ENCODE measurements around the gene DLGAP1.
"Not testable (repeated sequence)": the region's sequence is repeated elsewhere in the genome, so short reads cannot be mapped to it uniquely, and the experiment has no call there.

DLGAP1 gene

DNA sequence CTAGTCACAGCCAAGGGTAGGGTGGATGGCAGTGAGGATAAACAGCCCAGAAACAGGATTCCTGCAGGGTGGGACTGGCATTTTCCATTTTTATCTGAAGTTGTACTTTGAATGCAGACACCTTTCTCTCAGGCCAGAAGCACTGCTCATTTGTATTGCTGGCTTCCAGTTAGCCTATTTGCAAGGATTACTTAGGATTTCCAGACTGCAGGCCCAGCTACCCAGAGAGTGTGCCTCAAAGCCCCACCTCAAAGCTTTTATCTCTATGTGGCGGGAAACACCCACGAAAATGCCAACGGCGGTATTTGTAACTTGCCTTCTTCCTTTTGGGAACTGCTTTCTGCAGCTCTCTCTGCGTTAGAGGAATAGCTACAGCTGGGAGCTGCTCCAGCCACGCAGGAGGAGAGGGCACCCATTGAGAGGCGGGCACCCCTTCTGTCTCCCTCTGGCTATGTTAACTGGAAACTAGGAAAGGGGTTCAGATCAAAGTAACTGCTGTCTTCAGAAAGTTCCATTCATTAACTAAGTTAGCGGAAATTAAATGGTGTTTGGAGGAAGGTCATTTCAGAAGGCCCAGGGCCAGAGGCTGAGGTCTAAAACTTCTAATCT is 860.2 kb downstream of the DLGAP1 start:
- DNase-seq = peak; percentile 80

DNA sequence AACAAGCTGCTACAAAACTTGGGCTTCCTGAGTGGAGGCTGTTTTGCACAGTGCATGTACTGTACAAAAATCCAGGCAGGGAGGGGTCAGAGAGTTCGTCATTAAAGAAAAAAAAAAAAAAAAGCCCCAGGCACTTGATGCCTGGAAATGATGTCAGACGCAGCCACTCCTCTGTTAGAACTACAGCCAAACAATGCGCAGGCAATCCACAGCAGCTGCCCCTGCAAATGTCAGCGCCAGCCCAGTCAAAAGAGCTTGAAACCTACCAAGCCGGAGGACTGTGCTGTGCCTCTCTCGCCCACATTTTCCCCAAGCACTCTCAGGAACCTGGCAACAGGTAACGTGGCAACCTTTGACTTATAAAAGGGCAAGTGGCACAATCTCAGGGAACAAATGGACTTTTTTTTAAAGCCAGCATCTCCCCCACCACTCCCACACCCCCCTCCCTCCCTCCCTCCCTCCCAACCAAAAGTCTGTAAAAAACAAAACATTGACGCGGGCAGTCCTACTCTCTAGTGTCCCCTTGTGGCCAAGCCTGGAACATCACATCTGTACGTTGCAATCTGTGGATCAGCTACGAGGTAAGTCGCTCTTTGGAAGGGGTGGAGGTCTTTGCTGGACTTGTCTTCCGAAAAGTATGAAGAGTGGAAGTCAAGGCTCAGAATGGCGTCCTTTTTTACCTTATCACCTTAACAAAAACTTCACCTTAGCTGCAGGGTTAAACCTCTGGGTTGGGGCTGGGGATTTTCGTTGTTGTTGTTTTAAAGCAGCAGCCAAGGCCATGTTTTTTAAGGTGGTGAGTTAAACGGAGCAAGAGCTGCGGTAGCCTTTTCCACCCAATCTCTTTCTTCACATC is 861.0 kb downstream of the DLGAP1 start:
- DNase-seq = peak; percentile 77

DNA sequence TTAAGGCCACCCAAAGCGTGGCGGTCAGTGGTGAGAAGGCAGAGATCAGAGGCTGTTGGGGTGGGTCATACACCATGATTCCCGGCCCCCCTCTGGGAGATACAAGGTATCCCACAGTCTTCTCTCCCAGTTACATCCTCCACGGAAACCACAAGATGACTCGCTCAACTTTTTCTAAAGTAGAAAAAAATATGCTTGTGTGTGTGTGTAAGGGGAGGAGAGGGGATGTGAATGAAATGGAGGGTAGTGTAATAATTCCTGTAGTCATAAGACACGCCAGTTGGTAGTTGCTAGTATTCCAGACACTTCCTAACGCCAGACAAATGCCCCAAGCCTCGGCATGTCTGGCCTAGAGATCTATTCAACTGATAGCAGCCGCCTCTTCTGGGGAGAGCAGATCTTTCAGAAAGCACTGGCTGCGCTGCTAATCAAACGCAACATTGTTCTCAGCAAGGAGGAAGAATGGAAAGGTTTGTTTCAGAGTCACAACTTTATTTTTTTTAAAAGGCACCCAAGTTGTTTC is 861.7 kb downstream of the DLGAP1 start:
- no peak for DNase-seq

DNA sequence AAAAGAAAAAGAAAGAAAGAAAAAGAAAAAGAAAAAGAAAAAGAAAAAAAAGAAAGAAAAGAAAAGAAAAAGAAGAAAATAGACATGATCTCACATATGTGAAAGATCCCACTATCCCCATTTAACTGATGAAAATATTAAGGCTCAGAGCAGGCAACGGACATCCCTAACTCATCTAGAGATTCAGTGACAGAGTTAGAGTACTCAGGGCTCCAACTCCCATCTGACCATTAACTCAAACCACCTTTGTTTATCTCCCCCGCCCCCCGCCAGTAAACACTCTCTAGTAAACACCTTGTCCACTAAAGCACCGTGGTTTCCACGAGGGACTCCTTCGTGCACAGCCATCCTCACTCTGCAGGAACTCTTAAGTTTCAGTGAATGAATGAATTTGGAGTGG is 862.2 kb downstream of the DLGAP1 start:
- DNase-seq = no peak

DNA sequence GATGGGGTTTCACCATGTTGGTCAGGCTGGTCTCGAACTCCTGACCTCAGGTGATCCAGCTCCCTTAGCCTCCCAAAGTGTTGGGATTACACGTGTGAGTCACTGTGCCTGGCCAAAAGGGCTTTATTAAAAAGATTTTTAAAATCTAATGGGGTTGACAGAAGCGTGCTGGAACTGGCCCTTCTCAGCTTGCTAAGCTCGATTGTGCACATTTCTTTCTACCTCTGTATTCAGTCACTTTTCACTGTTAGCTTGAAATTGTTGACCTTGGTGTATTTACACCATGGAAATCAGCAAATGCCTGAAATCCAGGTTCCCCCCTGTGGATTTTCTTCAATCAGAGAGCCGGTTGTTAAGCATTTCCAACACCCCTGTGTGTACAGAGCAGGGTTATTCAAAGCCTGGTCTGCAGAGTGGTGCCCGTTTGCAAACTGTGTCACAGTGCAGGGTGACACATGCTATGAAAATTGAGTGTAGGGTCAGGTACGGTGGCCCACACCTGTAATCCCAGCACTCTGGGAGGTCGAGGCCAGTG is 864.9 kb downstream of the DLGAP1 start:
- DNase-seq = no peak

DNA sequence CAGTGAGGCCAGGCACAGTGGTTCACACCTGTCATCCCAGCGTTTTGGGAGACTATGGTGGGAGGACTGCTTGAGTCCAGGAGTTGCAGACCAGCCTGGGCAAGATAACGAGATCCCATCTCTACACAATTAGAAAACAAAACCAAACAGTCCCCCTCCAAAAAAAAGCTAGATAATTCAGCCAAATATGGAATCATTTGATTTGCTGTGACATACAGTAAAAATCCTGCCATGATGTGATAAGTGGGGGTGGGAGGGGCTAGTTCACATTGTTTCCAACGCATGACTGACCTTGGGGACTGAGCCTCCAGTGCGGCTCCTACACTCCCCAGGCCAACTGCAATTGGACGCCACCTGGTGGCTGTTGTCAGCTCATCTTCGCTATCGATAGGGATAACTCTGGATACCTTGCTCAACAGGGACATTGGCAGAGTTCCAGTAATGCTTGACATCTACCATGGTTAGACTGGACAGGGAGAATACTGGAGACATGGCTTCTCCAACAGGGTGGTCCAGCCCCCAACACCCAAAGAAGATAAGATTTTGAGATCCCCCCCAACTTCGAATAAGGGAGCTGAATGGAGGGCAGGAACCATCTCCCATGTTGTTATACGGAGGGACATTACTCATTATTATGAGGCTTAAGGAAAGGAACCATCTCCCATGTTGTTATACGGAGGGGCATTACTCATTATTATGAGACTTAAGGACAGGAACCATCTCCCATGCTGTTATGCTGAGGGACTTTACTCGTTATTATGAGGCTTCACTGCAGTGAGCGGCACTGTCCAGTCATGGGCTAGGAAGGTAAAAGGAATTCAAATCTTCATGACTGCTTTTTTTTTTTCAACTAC is 869.2 kb downstream of the DLGAP1 start:
- peak; percentile 46 for DNase-seq

DNA sequence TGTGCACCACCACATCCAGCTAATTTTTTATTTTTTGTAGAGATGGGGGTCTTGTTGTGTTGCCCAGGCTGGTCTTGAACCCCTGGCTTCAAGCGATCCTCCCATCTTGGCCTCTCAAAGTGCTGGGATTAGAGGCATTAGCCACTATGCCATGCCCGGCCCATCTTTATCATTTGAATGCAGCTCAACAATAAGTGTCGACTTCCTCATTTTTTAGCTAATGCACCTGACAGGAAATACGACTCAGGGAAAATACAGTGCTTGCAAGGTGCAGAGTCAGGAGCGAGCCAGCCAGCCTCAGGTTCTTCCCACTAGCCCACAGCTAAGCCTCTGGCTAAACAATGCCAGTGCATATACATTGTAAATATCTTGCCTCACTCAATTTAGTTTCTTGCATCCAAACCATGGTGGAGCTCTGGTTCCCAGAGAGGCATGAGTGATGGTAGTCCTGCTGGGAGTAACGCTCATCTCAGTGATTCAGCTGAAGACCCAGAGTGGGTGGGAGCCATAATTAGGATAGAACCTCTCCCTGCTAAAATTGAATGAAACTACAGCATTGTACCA is 870.1 kb downstream of the DLGAP1 start:
- peak; percentile 67 for DNase-seq

DNA sequence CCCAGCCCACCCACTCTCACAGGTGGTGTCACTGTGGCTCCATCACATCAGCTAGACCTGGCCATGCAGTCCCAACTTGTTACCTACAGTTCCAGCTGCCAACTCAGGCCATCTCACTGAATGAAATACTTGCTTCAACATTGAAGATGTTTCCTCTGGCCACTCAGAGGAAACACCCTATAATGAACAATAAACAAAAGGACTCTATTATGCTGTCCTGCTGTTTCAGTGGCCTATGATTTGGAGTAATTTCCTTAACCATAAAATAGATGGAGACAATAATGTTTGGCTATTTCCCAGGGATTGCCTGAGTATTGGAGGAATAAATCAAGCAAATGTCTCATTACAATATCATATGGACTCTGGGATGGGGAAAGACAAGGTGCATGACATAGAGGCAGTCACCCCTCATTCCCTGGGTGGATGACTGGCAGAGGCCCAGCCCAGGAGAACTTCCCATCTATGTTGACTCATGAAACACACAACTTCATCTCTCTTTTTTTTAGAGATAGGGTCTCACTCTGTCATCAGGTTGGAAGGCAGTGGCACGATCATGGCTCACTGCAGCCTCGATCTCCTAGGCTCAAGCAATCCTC is 870.7 kb downstream of the DLGAP1 start:
- no peak for DNase-seq

DNA sequence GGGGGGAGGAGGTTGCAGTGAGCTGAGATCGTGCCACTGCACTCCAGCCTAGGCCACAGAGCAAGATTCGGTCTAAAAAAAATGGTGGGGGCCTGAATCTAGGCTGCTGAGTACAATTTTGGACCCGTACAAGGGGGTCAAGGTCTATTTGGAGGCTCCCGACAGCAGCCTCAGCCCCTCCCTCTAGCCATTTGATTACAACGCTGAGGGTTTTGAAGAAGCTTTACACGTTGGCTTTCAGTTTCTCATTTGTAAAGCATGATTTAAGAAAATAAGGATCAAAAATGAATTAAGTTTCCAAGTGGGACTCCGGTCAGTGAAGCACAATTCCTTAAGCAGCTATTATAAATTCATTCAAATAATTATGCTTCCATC is 871.2 kb downstream of the DLGAP1 start:
- no peak for DNase-seq

DNA sequence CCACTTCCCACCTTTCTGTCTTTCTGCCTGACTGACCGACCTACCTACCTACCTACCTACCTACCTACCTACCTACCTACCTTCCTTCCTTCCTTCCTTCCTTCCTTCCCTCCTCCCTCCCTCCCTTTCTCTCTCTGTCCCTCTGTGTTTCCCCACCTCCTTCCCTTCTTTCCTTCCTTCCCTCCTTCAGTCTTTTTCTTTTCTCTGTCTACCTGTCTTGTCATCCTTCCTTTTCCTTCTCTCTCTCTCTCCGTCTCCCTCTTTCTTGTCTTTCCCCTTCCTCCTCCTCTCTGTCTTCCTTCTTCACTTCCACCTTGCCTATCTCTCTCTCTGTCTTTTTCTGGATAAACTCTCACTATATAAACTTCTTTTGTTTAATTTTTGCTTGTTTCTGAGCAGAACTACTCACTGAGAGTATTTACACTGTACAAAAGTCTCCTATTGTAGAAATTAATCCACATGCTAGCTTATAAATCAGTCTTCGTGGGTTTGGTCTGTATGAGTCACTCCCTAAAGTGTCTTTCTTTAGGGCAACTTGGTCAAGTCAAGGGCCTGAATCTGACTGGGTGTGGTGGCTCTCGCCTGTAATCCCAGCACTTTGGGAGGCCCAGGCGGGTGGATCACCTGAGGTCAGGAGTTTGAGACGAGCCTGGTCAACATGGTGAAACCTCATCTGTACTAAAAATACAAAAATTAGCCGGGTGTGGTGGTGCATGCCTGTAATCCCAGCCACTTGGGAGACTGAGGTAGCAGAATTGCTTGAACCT is 871.8 kb downstream of the DLGAP1 start:
- not testable (repeated sequence) for DNase-seq

DNA sequence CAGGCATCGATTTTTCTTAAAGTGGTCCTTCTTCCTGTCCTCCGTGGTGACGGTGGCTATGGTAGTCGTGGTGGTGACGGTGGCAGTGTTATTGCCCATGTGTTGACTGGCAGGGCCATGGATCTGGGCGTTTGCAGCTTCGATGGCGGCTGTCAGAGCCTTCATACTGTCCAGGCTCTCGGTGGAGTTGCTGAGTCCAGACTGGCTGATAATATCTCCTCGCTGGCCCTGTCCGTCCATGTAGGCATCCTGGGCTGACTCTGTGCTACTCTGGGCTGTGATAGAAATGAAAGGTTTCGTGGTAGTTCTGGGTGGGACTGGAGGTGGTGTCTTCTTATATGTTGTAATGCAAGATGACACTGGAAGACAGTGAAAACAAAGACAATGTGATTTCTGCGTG is 873.2 kb downstream of the DLGAP1 start:
- no peak for DNase-seq

DNA sequence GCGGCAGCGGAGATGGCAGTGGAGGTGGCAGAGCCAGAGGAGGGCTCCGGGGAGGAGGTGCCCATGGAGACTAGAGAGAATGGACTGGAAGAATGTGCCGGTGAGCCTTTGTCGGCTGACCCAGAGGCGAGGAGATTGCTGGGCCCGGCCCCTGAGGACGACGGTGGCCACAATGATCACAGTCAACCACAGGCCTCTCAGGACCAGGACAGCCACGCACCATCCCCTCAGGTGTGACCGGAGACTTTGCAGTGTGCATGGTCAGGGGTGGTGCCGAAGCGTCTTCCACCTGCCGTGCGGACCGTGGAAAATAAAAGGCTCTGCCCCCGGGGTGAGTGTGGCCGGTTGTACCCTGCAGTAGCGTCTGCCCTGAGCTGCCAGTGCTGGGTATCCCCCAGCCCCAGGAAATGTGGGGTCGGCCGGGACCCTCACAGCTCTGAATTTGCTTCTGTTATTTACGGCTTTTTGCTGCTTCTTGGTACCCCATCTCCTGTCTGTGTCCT is 874.5 kb downstream of the DLGAP1 start:
- DNase-seq = not testable (repeated sequence)

DNA sequence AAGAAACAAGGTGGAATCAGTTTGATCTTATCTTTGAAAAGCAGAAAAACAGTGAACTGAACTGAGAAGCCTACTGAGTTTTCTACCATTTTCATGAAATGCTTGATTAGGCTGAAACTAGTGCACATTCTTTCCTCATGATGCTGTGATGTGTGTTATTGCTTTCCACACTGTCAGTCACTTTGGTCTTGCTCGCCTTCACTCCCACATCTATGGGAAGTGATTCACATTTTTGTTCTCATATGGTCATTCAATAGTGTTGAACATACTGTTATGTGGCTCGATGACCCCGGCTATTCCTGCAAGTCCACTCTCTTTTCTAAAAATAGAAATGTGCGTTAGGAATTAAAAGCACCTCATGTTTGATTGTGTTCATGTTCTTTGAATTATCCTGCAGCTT is 875.4 kb downstream of the DLGAP1 start:
- no peak for DNase-seq

DNA sequence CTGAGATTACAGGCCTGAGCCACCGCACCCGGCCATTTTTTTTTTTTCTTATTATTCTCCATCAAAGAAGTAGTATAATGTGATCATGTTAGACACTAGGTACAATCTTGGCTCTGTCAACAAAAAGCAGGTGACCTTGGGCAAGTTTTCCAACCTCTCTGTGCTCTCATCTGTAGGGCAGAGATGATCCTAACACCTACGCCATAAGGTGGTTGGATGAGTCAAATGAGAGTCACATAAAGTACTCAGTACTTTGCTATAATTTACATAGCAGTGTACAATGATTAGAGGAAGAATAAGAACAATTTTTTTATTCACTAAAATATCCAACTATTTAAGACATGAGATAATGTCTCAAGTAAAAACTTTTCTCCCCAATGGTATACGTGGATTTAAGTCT is 876.5 kb downstream of the DLGAP1 start:
- DNase-seq = no peak

DNA sequence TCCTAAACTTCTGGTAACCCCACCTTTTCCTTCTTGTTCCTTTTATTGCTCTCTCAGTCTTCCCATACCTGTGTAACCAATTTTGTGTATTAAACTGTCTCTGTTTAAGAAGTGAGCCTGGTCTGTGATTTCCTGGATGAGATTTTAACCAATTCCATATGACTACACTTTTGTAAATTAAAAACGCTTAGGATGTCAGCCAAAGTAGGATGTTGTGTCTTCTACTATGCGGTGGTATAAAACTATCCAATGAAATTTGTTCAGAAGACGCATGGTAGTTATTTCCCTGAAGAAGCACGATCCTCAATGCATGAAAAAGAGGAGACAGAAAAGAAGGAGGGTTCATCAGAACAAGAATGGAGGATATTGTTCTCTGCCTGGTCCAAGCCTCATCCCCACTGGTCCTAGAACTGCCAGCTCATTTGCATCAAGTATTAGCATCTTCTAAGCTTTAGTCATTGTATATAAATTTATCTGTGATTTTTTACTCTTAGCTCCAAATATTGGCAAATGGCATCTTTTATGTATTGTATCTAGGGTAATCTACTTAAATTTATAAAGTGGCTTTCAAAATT is 877.7 kb downstream of the DLGAP1 start:
- DNase-seq = no peak

DNA sequence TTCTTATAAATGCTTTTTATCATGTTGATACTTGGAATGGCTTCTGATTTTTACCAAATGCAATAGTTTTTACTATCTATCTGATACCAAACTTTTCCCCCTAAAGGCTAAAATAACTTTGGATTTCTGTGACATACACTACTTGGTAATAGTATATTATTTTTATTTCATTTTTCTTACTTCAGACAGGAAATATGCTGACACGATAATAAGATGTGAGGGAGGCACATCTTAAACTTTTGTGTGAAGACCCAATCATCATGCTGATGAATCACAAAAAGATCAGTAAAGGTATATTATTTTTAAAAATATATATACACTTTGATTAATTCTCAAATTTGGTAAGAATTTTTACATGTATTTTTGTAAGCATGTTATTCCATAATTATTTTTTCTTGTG is 882.3 kb downstream of the DLGAP1 start:
- DNase-seq = no peak

DNA sequence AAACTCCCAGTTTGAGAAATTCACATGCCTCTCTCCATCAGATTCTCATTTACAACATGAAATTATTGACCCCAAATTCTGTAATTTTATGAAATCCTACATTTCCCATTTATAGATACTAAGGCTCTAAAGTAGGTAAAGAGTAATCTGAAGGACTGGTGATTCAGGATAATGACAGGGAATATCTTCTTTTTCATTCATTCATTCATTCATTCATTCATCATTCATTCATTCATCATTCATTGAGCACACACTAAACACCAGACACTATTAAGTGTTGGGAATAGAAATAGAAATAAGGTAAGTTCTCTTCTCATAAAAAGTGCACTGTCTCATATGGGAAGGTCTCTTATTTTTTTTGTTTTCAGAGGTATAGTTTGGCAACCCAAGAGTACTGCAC is 888.3 kb downstream of the DLGAP1 start:
- DNase-seq = no peak

DNA sequence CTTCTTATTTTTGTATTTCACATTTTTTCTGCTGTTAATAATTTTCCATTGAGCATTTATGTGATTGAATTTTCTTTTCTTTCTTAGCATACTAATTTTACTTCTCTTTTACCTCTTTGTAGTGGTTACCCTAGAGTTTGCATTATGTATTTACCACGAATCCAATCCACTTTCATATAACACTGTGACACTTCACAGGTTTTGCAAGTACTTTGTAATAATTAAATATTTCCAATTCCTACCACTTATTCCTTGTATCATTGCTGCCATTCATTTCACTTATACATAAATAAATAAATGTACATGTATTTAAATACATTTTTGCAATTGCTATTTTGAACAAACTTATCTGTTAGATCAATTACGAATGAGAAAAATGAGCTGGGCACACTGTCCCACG is 894.4 kb downstream of the DLGAP1 start:
- no peak for DNase-seq

DNA sequence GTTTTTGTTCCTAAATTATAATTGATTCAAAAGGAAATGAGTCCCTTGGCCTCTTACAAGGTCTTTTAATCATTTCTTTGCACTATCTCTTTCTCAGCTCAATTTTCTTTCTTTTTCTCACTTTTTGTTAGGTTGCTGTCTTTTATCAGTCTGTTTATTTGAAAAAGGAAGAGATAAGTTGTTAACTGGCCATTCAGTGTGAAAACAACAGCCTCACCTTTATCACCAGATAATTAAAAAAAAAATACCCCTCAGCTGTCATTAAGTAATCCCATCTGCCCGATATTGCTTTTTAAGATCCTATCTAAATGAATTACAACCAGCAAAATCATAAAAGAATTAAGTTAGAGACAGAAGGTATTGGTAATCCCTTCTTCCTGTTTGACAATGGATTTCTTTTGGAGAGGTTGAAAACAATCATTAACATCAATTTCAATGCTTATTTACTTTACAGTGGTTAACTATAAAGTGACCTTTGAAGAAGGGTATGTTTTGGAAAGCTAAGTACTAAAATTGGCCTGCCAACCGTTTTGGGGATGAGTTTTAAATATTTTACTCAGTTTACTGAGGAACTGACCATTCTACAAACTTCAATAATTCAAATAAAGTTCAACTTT is 900.2 kb downstream of the DLGAP1 start:
- DNase-seq = no peak

DNA sequence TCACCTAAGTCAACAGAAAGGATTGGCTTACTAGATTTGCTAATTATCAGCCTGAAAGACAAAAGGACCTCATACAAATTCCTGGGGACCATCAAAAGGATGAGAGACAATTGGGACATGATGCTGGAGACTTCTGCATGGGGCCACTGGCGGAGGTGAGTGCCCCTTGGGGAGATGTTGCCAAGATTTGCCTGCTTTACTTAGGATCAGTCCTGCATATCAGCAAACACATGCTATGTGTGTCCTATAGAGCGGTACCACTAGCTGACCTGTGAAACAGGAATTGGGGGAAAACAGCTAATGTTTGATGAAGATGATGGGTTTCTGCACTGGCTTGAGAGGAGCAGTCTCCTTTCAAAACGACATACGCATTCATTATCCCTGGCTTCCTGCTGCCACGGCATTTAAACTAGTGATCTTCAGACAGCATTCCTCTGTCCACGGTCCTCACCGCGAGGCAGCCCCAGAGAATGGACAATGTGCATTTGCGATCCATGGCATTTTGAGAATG is 901.0 kb downstream of the DLGAP1 start:
- no peak for DNase-seq

All from GF-D8 (cell line).